Choroid plexus epithelial cell (primary cell): ENCODE measurements around the gene COX6B2.
A peak's percentile ranks its signal among the peaks of the same experiment; 100 is the strongest.

Source experiments
- DNase-seq: peaks from one replicate; pipeline ENCODE4 v3.0.0-alpha.2; 2010; ENCODE audit warnings: low read depth
- H3K4me3 ChIP-seq: 2 replicates; pipeline ENCODE4 v1.5.1; 2011; ENCODE audit warnings: low read depth, mild to moderate bottlenecking, control low read depth, low read length, moderate library complexity
- CTCF ChIP-seq: conservative IDR thresholded peaks from 2 replicates; pipeline ENCODE4 v1.5.1; 2011; ENCODE audit warnings: low read depth, mild to moderate bottlenecking, control low read depth, inconsistent platforms, low read length, moderate library complexity

COX6B2 gene

GRCh38 chr19:55385724-55386492 is 31.4 kb upstream of the COX6B2 start, which contains the start of gene RPL28:
TSS of gene RPL28 (plus strand) at chr19:55385932. CDS start at chr19:55386358, 426 bp downstream.
- peak within 1 kb of the TSS; percentile 77 for H3K4me3 ChIP-seq
- peak; percentile 99 for DNase-seq
- TF ChIP-seq CTCF: no peak

GRCh38 chr19:55384920-55385723 is 30.6 kb upstream of the COX6B2 start:
- peak; percentile 98 for DNase-seq
- H3K4me3 ChIP-seq: peak overlapping the region; percentile 59
- TF ChIP-seq CTCF: no peak

GRCh38 chr19:55384131-55384919 is 29.8 kb upstream of the COX6B2 start, which contains the start of gene TMEM238:
TSS of gene TMEM238 (minus strand) at chr19:55384292. CDS start at chr19:55384259, 33 bp downstream.
- peak within 1 kb of the TSS; percentile 60 for H3K4me3 ChIP-seq
- DNase-seq: no peak
- no peak for TF ChIP-seq CTCF

- peak overlapping the region; percentile 60 for H3K4me3 ChIP-seq
- DNase-seq: peak; percentile 80
- TF ChIP-seq CTCF: no peak
Measured at GRCh38 chr19:55383279-55384130, 29.0 kb upstream of the COX6B2 start.

GRCh38 chr19:55382522-55383054 is 28.1 kb upstream of the COX6B2 start:
- no peak for TF ChIP-seq CTCF
- no peak overlapping the region for H3K4me3 ChIP-seq
- DNase-seq: no peak

GRCh38 chr19:55382013-55382412 is 27.5 kb upstream of the COX6B2 start:
- H3K4me3 ChIP-seq: no peak overlapping the region
- no peak for DNase-seq
- TF ChIP-seq CTCF: no peak
